WERI-Rb-1 (cell line): Measurements from ENCODE around the gene PGLYRP2.

Source experiments
- DNase-seq: peaks from one replicate; pipeline ENCODE4 v3.0.0-alpha.2; 2020
- H3K27ac ChIP-seq: fragments of 250-450 bp; sonication (Bioruptor Pico); 2 replicates; pipeline ENCODE4 v1.5.1; 2020; ENCODE audit warnings: mild to moderate bottlenecking, moderate library complexity
- H3K27me3 ChIP-seq: fragments of 250-450 bp; sonication (Bioruptor Pico); 2 replicates; pipeline ENCODE4 v1.5.1; 2021; ENCODE audit warnings: mild to moderate bottlenecking, low read depth, moderate library complexity; ENCODE audit not compliant: insufficient read depth, severe bottlenecking
- H3K36me3 ChIP-seq: fragments of 250-450 bp; sonication (Bioruptor Pico); 2 replicates; pipeline ENCODE4 v1.5.1; 2020; ENCODE audit warnings: mild to moderate bottlenecking, moderate library complexity
- H3K4me3 ChIP-seq: 2 replicates; pipeline ENCODE4 v1.5.1; 2011; ENCODE audit warnings: low read depth, mild to moderate bottlenecking, control low read depth, low read length
- H3K9me3 ChIP-seq: fragments of 250-450 bp; sonication (Bioruptor Pico); 2 replicates; pipeline ENCODE4 v1.5.1; 2021; ENCODE audit warnings: mild to moderate bottlenecking, moderate library complexity; ENCODE audit not compliant: severe bottlenecking
- CTCF ChIP-seq: IDR thresholded peaks from 2 replicates; pipeline ENCODE4 v1.5.1; 2011; ENCODE audit warnings: low read depth, mild to moderate bottlenecking, control low read depth, inconsistent platforms, low read length

PGLYRP2 gene

DNA sequence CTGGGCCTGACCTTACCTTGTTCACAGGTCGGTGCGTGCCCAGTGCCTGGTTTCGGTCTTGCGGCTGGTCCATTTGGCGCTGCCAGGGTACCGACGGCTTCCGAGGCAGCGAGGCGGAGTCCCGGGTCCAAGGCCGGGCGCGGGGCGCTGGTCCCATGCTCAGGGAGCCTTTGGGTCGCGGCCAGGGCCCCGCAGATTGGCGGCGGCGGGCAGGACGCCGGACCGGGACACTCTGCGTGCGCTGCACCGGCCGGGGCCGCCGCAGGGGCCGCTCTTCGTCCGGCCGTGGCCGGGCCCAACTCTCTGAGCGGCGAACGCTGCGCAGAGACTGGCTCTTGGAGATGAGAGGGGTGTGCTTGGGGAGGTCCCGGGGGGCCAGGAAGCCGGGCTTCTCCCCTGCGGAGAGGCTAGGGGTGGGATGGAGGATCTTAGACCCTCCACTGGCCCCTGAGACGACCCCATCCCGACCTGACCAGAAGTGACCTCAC lies 26.2 kb downstream of the PGLYRP2 start:
- Histone ChIP-seq H3K9me3 (no peaks in the 10 kb centered on the region), H3K4me3 (no peak overlapping the region), H3K27me3 (peaks cover 31% of the 10 kb centered on the region), H3K36me3 (no peaks in the 10 kb centered on the region), H3K27ac (no peak overlapping the region)
- DNase-seq = no peak
- TF ChIP-seq CTCF = no peak

DNA sequence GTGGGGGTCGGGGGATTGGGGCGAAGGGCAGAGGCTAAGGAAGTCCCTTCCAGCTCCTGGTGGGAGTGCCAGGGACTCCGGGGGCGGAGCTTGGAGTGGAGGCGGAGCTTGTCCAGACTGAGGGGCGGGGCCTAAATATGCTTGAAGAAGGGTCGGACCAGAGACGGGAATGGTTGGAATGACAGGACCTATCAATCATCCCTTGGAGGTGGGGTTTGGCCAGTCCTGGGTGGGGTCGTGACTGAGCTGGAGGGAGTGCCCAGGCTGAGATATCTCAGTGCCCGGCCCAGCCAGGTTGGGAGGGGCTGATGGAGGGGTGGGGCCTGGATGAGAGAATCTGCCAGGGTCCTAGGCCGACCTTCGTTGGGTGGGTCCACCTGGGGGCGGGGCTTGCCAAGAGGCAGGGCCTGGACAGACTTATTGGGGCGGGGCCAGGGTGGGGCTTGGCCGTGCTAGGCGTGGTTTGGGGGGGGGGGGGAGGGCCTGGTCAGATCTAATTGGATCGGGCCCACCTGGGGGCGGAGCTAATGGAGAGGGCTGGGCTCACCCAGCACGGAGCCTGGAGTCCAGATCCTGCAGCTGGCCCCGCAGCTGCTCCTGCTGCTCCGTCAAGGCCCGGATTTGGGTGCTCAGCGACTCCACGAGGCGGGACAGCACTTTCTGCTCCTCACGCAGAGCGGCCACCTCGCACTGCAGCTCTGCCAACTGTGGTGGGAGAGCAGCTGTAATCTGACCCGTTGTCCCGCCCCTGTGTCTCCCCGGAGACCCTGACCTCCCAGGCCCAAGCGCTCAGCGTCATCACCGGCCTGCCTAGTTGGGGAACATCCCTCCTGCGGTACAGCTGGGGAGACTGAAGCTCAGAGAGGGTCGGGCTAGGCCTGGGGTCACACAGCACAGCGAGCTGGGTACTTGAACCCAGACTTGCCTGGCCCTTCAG lies 26.9 kb downstream of the PGLYRP2 start:
- Histone ChIP-seq H3K9me3 (no peaks in the 10 kb centered on the region), H3K27me3 (peaks cover 24% of the 10 kb centered on the region), H3K27ac (no peak overlapping the region), H3K36me3 (no peaks in the 10 kb centered on the region), H3K4me3 (no peak overlapping the region)
- TF ChIP-seq CTCF = no peak
- DNase-seq = peak; percentile 40

DNA sequence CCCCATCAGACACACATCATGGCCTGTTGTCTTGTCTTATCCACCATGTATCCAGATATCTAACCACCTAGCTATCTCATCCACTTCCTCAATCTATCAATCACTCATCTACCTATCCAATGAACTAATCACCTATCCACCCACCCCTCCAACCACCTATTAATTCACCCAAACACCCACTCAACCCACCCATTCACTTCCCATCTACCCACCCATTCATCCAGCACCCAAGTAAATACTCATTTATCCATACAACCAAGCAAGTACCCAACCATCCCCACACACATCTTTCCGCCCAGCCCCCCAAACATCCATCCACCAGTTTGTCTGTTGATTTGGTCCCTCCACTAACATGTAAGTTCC lies 28.8 kb downstream of the PGLYRP2 start:
- no peaks in the 10 kb centered on the region for H3K36me3 ChIP-seq
- no peak overlapping the region for H3K27ac ChIP-seq
- no peak overlapping the region for H3K4me3 ChIP-seq
- peaks cover 7% of the 10 kb centered on the region for H3K27me3 ChIP-seq
- TF ChIP-seq CTCF = no peak
- DNase-seq = no peak
- no peaks in the 10 kb centered on the region for H3K9me3 ChIP-seq

DNA sequence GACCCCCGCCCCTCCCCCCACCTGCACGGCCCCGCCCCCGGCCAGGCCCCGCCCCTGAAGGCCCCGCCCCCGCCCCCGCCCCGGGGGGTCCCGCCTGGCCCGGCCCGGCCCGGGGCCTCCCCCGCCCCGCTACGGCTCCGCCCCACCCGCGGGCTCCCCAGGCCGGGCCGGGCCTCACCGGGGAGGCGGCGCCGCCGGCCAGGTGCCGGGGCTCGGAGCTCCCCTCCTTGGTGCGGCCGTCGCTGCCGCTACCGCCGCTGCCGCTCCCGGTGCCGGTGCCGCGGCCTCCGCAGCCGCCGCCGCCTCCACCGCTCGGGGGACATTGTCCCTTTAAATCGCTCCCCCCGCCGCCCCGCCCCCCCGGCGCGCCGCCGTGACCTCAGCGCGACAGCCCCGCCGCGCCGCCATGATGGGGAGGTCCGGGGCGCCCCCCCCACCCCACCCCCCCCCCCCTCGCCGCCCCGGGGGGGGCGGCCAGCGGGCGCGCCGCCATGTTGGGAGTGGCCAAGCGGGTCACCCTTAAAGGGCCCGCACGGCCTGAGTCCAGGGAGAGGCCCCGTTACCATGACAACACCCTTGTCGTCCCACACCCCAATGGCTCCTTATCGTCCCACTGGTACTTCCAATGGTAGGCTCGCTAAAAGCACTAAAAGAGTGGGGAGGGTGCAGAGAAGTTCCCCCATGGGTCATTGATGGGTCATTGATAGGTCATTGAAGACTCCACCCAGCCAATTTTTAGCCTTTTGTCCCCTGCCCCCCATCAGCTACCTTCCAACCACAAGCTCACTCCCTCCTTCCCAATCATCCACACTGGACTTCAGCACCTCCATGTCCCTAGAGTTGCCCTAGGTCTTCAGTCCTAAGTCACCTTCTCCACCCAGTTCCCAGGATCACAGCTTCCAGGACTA lies 29.4 kb downstream of the PGLYRP2 start, which contains the start of gene WIZ:
TSS of gene WIZ (minus strand) at position 337 of the 908 bp plus-strand sequence. CDS start 1,649 bp downstream, outside the sequence.
- no peaks in the 10 kb centered on the region for H3K36me3 ChIP-seq
- H3K4me3 ChIP-seq = peak within 1 kb of the TSS; percentile 63
- H3K9me3 ChIP-seq = no peaks in the 10 kb centered on the region
- DNase-seq = peak; percentile 86
- H3K27ac ChIP-seq = no peak within 1 kb of the TSS
- no peak for TF ChIP-seq CTCF
- peaks cover under 1% of the 10 kb centered on the region for H3K27me3 ChIP-seq

GRCh38 chr19:15448778-15449619 lies 30.3 kb downstream of the PGLYRP2 start:
- H3K9me3 ChIP-seq = no peaks in the 10 kb centered on the region
- H3K36me3 ChIP-seq = no peaks in the 10 kb centered on the region
- no peaks in the 10 kb centered on the region for H3K27me3 ChIP-seq
- no peak for TF ChIP-seq CTCF
- H3K27ac ChIP-seq = no peak overlapping the region
- H3K4me3 ChIP-seq = peak overlapping the region; percentile 63
- no peak for DNase-seq
